Measurements from ENCODE around the gene MYRF.

The MYRF gene

DNA sequence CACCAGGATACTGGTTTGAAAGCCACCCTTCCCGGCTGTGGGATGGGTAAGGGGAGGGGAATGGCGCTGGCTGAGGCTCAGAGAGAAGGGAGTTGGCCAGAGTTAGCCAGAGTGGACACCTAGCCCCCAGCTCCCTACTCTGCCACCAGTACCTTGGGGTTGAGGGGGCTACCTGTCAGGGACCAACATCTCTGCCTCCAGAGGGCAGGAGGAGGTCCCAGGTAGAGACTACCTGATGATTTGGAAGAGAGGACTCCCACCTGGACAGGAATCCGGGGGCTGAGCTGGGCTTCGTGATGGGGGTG lies 3.7 kb downstream of the MYRF start:
- no peaks in the 10 kb centered on the region for H3K9me3 ChIP-seq (ENCODE audit: control insufficient read depth in 2 of 2, low read length in 2 of 2)
- H3K36me3 ChIP-seq (ENCODE audit: control insufficient read depth in 2 of 2, insufficient read depth in 2 of 2, low read length in 2 of 2), result no peaks in the 10 kb centered on the region
- H3K9ac ChIP-seq (ENCODE audit: low read depth in 1 of 2, low read length in 2 of 2), result peak overlapping the region in 1 of 2 donors; percentile 53
- H3K27me3 ChIP-seq (ENCODE audit: control insufficient read depth in 2 of 2, insufficient read depth in 2 of 2, low read length in 2 of 2), result peaks cover 0 to 5% of the 10 kb centered on the region in 2 donors
- peaks cover 30 to 31% of the 10 kb centered on the region in 2 donors for H3K4me1 ChIP-seq (ENCODE audit: control insufficient read depth in 2 of 2, insufficient read depth in 2 of 2, low read length in 2 of 2)
- H3K27ac ChIP-seq (ENCODE audit: low read depth in 2 of 2, low read length in 2 of 2), result peak overlapping the region; percentile 51 to 80
- H3K4me3 ChIP-seq (ENCODE audit: low read length in 2 of 2), result no peak overlapping the region

GRCh38 chr11:61756452-61757212 lies 4.2 kb downstream of the MYRF start:
- H3K36me3 ChIP-seq (ENCODE audit: control insufficient read depth in 2 of 2, insufficient read depth in 2 of 2, low read length in 2 of 2), result no peaks in the 10 kb centered on the region
- H3K9me3 ChIP-seq (ENCODE audit: control insufficient read depth in 2 of 2, low read length in 2 of 2), result no peaks in the 10 kb centered on the region
- peak overlapping the region; percentile 41 to 53 for H3K9ac ChIP-seq (ENCODE audit: low read depth in 1 of 2, low read length in 2 of 2)
- H3K27me3 ChIP-seq (ENCODE audit: control insufficient read depth in 2 of 2, insufficient read depth in 2 of 2, low read length in 2 of 2), result peaks cover 0 to 5% of the 10 kb centered on the region in 2 donors
- H3K4me3 ChIP-seq (ENCODE audit: low read length in 2 of 2), result peak overlapping the region; percentile 32 to 60
- peak overlapping the region; percentile 51 to 80 for H3K27ac ChIP-seq (ENCODE audit: low read depth in 2 of 2, low read length in 2 of 2)
- peaks cover 31 to 32% of the 10 kb centered on the region in 2 donors for H3K4me1 ChIP-seq (ENCODE audit: control insufficient read depth in 2 of 2, insufficient read depth in 2 of 2, low read length in 2 of 2)

DNA sequence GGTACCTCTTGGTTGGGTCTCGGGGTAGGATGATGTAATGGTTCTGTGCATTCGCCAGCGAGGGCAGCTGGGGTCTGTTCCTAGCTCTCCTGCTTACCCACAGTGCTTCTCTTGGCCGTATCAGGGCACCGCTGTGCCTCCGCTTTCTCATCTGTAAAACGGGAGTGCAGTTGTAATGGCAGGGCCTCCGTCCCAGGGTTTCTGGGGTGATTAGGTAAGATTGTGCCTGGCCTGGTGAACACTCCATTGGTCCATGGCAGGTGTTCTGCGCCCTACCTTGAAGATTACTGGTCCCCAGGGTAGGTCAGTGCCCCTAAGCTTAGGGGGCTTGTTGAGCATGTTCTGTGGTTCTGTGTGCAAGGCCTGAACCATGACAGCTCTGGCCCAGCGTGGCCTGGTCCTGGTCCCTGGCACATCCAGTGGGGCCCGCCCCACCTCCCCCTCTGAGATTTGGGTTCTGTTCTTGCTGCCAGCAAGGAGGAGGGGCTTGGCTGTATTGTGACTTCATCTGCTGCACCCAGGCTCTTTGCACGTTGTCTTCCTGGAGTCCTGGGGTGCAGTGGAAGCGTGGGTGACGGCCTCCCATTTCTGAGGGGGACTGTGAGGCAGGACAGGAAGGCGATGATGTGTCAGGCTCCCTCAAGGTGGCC lies 4.9 kb downstream of the MYRF start:
- no peaks in the 10 kb centered on the region for H3K27me3 ChIP-seq (ENCODE audit: control insufficient read depth in 2 of 2, insufficient read depth in 2 of 2, low read length in 2 of 2)
- no peaks in the 10 kb centered on the region for H3K36me3 ChIP-seq (ENCODE audit: control insufficient read depth in 2 of 2, insufficient read depth in 2 of 2, low read length in 2 of 2)
- H3K27ac ChIP-seq (ENCODE audit: low read depth in 2 of 2, low read length in 2 of 2), result peak overlapping the region; percentile 10 to 80
- no peaks in the 10 kb centered on the region for H3K9me3 ChIP-seq (ENCODE audit: control insufficient read depth in 2 of 2, low read length in 2 of 2)
- H3K9ac ChIP-seq (ENCODE audit: low read depth in 1 of 2, low read length in 2 of 2), result peak overlapping the region; percentile 24 to 26
- H3K4me1 ChIP-seq (ENCODE audit: control insufficient read depth in 2 of 2, insufficient read depth in 2 of 2, low read length in 2 of 2), result peaks cover 25 to 28% of the 10 kb centered on the region in 2 donors
- H3K4me3 ChIP-seq (ENCODE audit: low read length in 2 of 2), result peak overlapping the region; percentile 32 to 60

GRCh38 chr11:61760946-61761345 lies 8.5 kb downstream of the MYRF start:
- Histone ChIP-seq H3K9ac (ENCODE audit: low read depth in 1 of 2, low read length in 2 of 2) (no peak overlapping the region), H3K27me3 (ENCODE audit: control insufficient read depth in 2 of 2, insufficient read depth in 2 of 2, low read length in 2 of 2) (no peaks in the 10 kb centered on the region), H3K4me1 (ENCODE audit: control insufficient read depth in 2 of 2, insufficient read depth in 2 of 2, low read length in 2 of 2) (peaks cover 17 to 20% of the 10 kb centered on the region in 2 donors), H3K9me3 (ENCODE audit: control insufficient read depth in 2 of 2, low read length in 2 of 2) (no peaks in the 10 kb centered on the region), H3K27ac (ENCODE audit: low read depth in 2 of 2, low read length in 2 of 2) (no peak overlapping the region), H3K4me3 (ENCODE audit: low read length in 2 of 2) (no peak overlapping the region), H3K36me3 (ENCODE audit: control insufficient read depth in 2 of 2, insufficient read depth in 2 of 2, low read length in 2 of 2) (no peaks in the 10 kb centered on the region)

- H3K9me3 ChIP-seq (ENCODE audit: control insufficient read depth in 2 of 2, low read length in 2 of 2), result no peaks in the 10 kb centered on the region
- H3K27me3 ChIP-seq (ENCODE audit: control insufficient read depth in 2 of 2, insufficient read depth in 2 of 2, low read length in 2 of 2), result no peaks in the 10 kb centered on the region
- H3K4me1 ChIP-seq (ENCODE audit: control insufficient read depth in 2 of 2, insufficient read depth in 2 of 2, low read length in 2 of 2), result peaks cover 10 to 13% of the 10 kb centered on the region in 2 donors
- no peak overlapping the region for H3K27ac ChIP-seq (ENCODE audit: low read depth in 2 of 2, low read length in 2 of 2)
- no peak overlapping the region for H3K4me3 ChIP-seq (ENCODE audit: low read length in 2 of 2)
- H3K9ac ChIP-seq (ENCODE audit: low read depth in 1 of 2, low read length in 2 of 2), result no peak overlapping the region
- H3K36me3 ChIP-seq (ENCODE audit: control insufficient read depth in 2 of 2, insufficient read depth in 2 of 2, low read length in 2 of 2), result no peaks in the 10 kb centered on the region
These were observed 9.2 kb downstream of the MYRF start for GRCh38 chr11:61761440-61762222.

DNA sequence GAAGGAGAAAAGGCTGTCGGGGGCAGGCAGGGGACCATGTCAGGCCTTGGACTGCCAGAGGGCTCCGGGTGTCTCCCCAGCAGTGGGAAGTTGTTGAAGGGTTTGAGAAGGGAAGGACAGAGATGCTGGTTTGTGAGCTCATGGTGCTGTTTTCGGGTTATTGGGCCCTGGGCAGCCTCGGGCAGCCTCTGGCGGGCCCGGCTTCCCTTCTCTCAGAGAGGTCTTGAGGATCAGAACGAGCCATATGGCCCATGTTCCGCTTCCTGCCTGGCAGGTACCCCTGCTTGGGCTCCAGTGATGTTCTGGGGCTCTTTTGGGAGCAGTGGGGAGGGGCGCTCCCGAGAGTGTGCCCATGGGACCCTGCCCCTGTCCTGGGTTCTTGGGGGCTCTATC lies 9.8 kb downstream of the MYRF start:
- Histone ChIP-seq H3K27ac (ENCODE audit: low read depth in 2 of 2, low read length in 2 of 2) (no peak overlapping the region), H3K9me3 (ENCODE audit: control insufficient read depth in 2 of 2, low read length in 2 of 2) (no peaks in the 10 kb centered on the region), H3K4me3 (ENCODE audit: low read length in 2 of 2) (no peak overlapping the region), H3K9ac (ENCODE audit: low read depth in 1 of 2, low read length in 2 of 2) (no peak overlapping the region), H3K36me3 (ENCODE audit: control insufficient read depth in 2 of 2, insufficient read depth in 2 of 2, low read length in 2 of 2) (no peaks in the 10 kb centered on the region), H3K27me3 (ENCODE audit: control insufficient read depth in 2 of 2, insufficient read depth in 2 of 2, low read length in 2 of 2) (no peaks in the 10 kb centered on the region), H3K4me1 (ENCODE audit: control insufficient read depth in 2 of 2, insufficient read depth in 2 of 2, low read length in 2 of 2) (peaks cover 6 to 8% of the 10 kb centered on the region in 2 donors)

DNA sequence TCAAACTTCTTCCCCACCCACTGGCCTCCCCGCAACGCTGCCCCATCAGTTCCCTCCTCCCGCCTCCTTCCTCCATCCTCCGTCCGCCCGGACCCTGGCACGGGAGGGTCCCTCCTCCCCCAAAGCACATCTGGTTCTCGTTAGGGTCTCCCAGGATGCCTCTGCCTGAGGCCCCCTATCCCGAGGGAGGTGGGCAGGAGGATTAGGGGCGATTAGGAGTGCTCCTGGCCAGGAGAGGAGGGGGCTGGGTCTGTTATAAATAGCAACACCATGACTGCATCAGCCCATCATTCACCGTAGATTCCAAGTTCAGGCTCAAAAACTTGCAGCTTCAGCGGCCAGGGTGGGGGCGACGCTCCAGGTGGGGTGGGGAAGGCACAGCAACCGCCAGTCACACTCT lies 10.4 kb downstream of the MYRF start:
- Histone ChIP-seq H3K4me3 (ENCODE audit: low read length in 2 of 2) (no peak overlapping the region), H3K27me3 (ENCODE audit: control insufficient read depth in 2 of 2, insufficient read depth in 2 of 2, low read length in 2 of 2) (no peaks in the 10 kb centered on the region), H3K36me3 (ENCODE audit: control insufficient read depth in 2 of 2, insufficient read depth in 2 of 2, low read length in 2 of 2) (no peaks in the 10 kb centered on the region), H3K4me1 (ENCODE audit: control insufficient read depth in 2 of 2, insufficient read depth in 2 of 2, low read length in 2 of 2) (peaks cover under 1 to 2% of the 10 kb centered on the region in 2 donors), H3K9me3 (ENCODE audit: control insufficient read depth in 2 of 2, low read length in 2 of 2) (no peaks in the 10 kb centered on the region), H3K9ac (ENCODE audit: low read depth in 1 of 2, low read length in 2 of 2) (no peak overlapping the region), H3K27ac (ENCODE audit: low read depth in 2 of 2, low read length in 2 of 2) (no peak overlapping the region)

GRCh38 chr11:61763930-61764605 lies 11.6 kb downstream of the MYRF start:
- no peak overlapping the region for H3K9ac ChIP-seq (ENCODE audit: low read depth in 1 of 2, low read length in 2 of 2)
- H3K36me3 ChIP-seq (ENCODE audit: control insufficient read depth in 2 of 2, insufficient read depth in 2 of 2, low read length in 2 of 2), result no peaks in the 10 kb centered on the region
- H3K27ac ChIP-seq (ENCODE audit: low read depth in 2 of 2, low read length in 2 of 2), result no peak overlapping the region
- H3K4me1 ChIP-seq (ENCODE audit: control insufficient read depth in 2 of 2, insufficient read depth in 2 of 2, low read length in 2 of 2), result peaks cover 0 to 2% of the 10 kb centered on the region in 2 donors
- no peaks in the 10 kb centered on the region for H3K9me3 ChIP-seq (ENCODE audit: control insufficient read depth in 2 of 2, low read length in 2 of 2)
- H3K27me3 ChIP-seq (ENCODE audit: control insufficient read depth in 2 of 2, insufficient read depth in 2 of 2, low read length in 2 of 2), result no peaks in the 10 kb centered on the region
- no peak overlapping the region for H3K4me3 ChIP-seq (ENCODE audit: low read length in 2 of 2)

DNA sequence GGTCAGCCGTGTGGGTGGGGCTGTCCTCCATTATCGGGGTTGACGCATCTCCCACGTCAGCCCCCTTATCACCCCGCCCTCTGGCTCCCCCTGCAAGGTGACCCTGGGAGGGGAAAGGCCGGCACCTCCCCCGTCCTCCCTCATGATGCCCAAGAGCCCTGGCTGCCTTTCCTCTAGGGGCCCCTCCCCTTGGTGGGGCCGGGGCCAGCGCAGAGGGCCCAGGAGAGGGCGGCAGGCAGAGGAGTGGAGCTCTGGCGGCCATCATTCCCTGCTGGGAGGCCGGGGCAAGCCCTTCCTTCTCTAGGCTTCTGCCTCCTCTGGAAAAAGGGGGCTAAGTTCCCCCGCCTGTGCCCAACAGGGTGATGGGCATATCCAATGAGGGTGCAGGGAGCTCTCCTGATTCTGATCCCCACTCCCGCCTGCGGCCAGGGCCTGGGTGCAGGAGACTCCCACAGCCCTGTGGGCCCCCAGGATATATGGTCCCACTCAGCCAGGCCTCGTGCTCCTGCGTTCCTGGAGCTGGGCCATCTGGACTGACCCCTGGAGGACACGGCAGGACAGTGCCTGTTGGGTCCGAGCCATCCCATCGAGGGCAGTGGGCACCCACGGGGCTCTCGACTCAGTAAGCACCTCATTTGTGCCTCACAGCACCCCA lies 12.3 kb downstream of the MYRF start:
- Histone ChIP-seq H3K36me3 (ENCODE audit: control insufficient read depth in 2 of 2, insufficient read depth in 2 of 2, low read length in 2 of 2) (no peaks in the 10 kb centered on the region), H3K9me3 (ENCODE audit: control insufficient read depth in 2 of 2, low read length in 2 of 2) (no peaks in the 10 kb centered on the region), H3K27me3 (ENCODE audit: control insufficient read depth in 2 of 2, insufficient read depth in 2 of 2, low read length in 2 of 2) (no peaks in the 10 kb centered on the region), H3K4me1 (ENCODE audit: control insufficient read depth in 2 of 2, insufficient read depth in 2 of 2, low read length in 2 of 2) (peaks cover 0 to 2% of the 10 kb centered on the region in 2 donors), H3K4me3 (ENCODE audit: low read length in 2 of 2) (no peak overlapping the region), H3K27ac (ENCODE audit: low read depth in 2 of 2, low read length in 2 of 2) (no peak overlapping the region), H3K9ac (ENCODE audit: low read depth in 1 of 2, low read length in 2 of 2) (no peak overlapping the region)

All from mucosa of rectum (tissue), 2 donors.